HepG2 (cell line): ENCODE results near the gene RPS6KB1. TPM values are rescaled to one million over a fixed set of nuclear protein-coding genes. Genes with fewer than 3 reads are reported as not detected.

Source experiments
- KLF9 ChIP-seq: IDR thresholded peaks from 2 replicates; pipeline ENCODE4 v1.6.1; 2016; ENCODE audit warnings: low read depth
- KMT2B ChIP-seq: IDR thresholded peaks from 2 replicates; pipeline ENCODE4 v1.6.1; 2016; ENCODE audit warnings: missing genetic modification reagents, missing compliant biosample characterization
- NFIC ChIP-seq: IDR thresholded peaks from 2 replicates; pipeline ENCODE4 v1.6.1; 2012; ENCODE audit warnings: mild to moderate bottlenecking, low read length, inconsistent platforms
- NKX3-1 ChIP-seq: sonication (generic); formaldehyde crosslinking; IDR thresholded peaks from 2 replicates; pipeline ENCODE4 v1.5.0; 2020; ENCODE audit warnings: missing genetic modification reagents
- PRDM10 ChIP-seq: sonication (generic); formaldehyde crosslinking; IDR thresholded peaks from 2 replicates; pipeline ENCODE4 v1.4.0; 2020; ENCODE audit warnings: low read depth, missing genetic modification reagents
- ZFP41 ChIP-seq: sonication (generic); formaldehyde crosslinking; IDR thresholded peaks from 2 replicates; pipeline ENCODE4 v1.4.0; 2020; ENCODE audit warnings: mild to moderate bottlenecking, missing genetic modification reagents, borderline replicate concordance
- ZFYVE20 ChIP-seq: sonication (generic); formaldehyde crosslinking; IDR thresholded peaks from 2 replicates; pipeline ENCODE4 v1.8.0; 2023; ENCODE audit warnings: low read depth, mild to moderate bottlenecking, moderate library complexity, missing genetic modification reagents, borderline replicate concordance
- ZNF263 ChIP-seq: sonication (generic); formaldehyde crosslinking; IDR thresholded peaks from 2 replicates; pipeline ENCODE4 v1.4.0; 2020; ENCODE audit warnings: missing genetic modification reagents
- ZNF326 ChIP-seq: sonication (generic); formaldehyde crosslinking; IDR thresholded peaks from 2 replicates; pipeline ENCODE4 v1.4.0; 2020; ENCODE audit warnings: missing genetic modification reagents, borderline replicate concordance
- ZNF337 ChIP-seq: sonication (generic); formaldehyde crosslinking; IDR thresholded peaks from 2 replicates; pipeline ENCODE4 v1.5.1; 2020; ENCODE audit warnings: missing genetic modification reagents, low read depth, mild to moderate bottlenecking, borderline replicate concordance
- ZNF609 ChIP-seq: sonication (generic); formaldehyde crosslinking; IDR thresholded peaks from 2 replicates; pipeline ENCODE4 v1.4.0; 2020; ENCODE audit warnings: mild to moderate bottlenecking, missing genetic modification reagents, borderline replicate concordance
- ZXDC ChIP-seq: sonication (generic); formaldehyde crosslinking; IDR thresholded peaks from 2 replicates; pipeline ENCODE4 v1.5.0; 2020; ENCODE audit warnings: mild to moderate bottlenecking, missing genetic modification reagents
- polyA plus RNA-seq, 8 experiments: library from polyadenylated mRNA; depleted of rRNA in 3 of 8; stranded (reverse) in 7 of 8; unstranded in 1 of 8; fragments of >200 nt; fragmentation: Illumina TruSeq in 4 of 8; extraction: Trizol in 4 of 8; gene quantifications; 2 replicates each; pipeline versions ENCODE4 v1.2.1 to v1.2.3, GENCODE V29; 2011 to 2016; ENCODE audit warnings: low read depth in 4 of 8, missing spikeins in 1 of 8, mixed read lengths in 1 of 8; ENCODE audit not compliant: insufficient read depth in 1 of 8
- total RNA-seq, 5 experiments: library from RNA; depleted of rRNA; stranded (reverse); fragments of >200 nt; fragmentation: Illumina TruSeq; extraction: Trizol; gene quantifications; 2 replicates each; pipeline ENCODE4 v1.2.3, GENCODE V29; 2016; ENCODE audit warnings: low read depth in 1 of 5

The RPS6KB1 gene
- total and polyA plus RNA-seq, 2 of the 13 experiments (the other 11 are each of a cell fraction or from before 2014, with no cell fraction given) = 16.5 to 42.2 TPM

- TF ChIP-seq PRDM10 (CRISPR knock-in tag) (no peak), ZNF326 (CRISPR knock-in tag) (no peak), ZFP41 (CRISPR knock-in tag) (no peak), ZFYVE20 (no peak), ZNF337 (no peak), ZNF609 (no peak; the same call in 1 of the 2 replicates), ZNF263 (no peak), KLF9 (CRISPR knock-in tag) (no peak), KMT2B (CRISPR knock-in tag) (no peak), NFIC (0 out of 2 replicates have a peak, but pooled peaks have one; percentile 10), NKX3-1 (CRISPR knock-in tag) (no peak), ZXDC (CRISPR knock-in tag) (no peak)
- TF ChIP-seq, all 625 proteins: peak for 20
Measured at GRCh38 chr17:59844884-59845594, 47.9 kb upstream of the RPS6KB1 start (continued).
